Measurements from ENCODE around the gene KIT.
"Not testable (repeated sequence)": the region's sequence is repeated elsewhere in the genome, so short reads cannot be mapped to it uniquely, and the experiment has no call there.

KIT gene

GRCh38 chr4:54635318-54635717 lies 22.4 kb upstream of the KIT start:
- DNase-seq (ENCODE audit: low read depth), result no peak
- no peak overlapping the region for H3K4me3 ChIP-seq (ENCODE audit: low read depth, low read length)
- TF ChIP-seq CTCF (IDR thresholded peaks at IDR 0.05; ENCODE audit: control insufficient read depth, extremely low read depth, insufficient read depth), result no peak

GRCh38 chr4:54637325-54637724 lies 20.4 kb upstream of the KIT start:
- H3K4me3 ChIP-seq (ENCODE audit: low read depth, low read length), result no peak overlapping the region
- TF ChIP-seq CTCF (IDR thresholded peaks at IDR 0.05; ENCODE audit: control insufficient read depth, extremely low read depth, insufficient read depth), result no peak
- no peak for DNase-seq (ENCODE audit: low read depth)

- not testable (repeated sequence) for H3K4me3 ChIP-seq (ENCODE audit: low read depth, low read length); DNase-seq (ENCODE audit: low read depth)
Observed at GRCh38 chr4:54641101-54641500, 16.7 kb upstream of the KIT start.

- TF ChIP-seq CTCF (IDR thresholded peaks at IDR 0.05; ENCODE audit: control insufficient read depth, extremely low read depth, insufficient read depth), result no peak
- H3K4me3 ChIP-seq (ENCODE audit: low read depth, low read length), result no peak overlapping the region
- DNase-seq (ENCODE audit: low read depth), result no peak
Observed at GRCh38 chr4:54643172-54643571, 14.6 kb upstream of the KIT start.

- no peak for DNase-seq (ENCODE audit: low read depth)
- no peak for TF ChIP-seq CTCF (IDR thresholded peaks at IDR 0.05; ENCODE audit: control insufficient read depth, extremely low read depth, insufficient read depth)
- no peak overlapping the region for H3K4me3 ChIP-seq (ENCODE audit: low read depth, low read length)
Observed at GRCh38 chr4:54643958-54644751, 13.6 kb upstream of the KIT start.

GRCh38 chr4:54645830-54646229 lies 11.9 kb upstream of the KIT start:
- no peak for TF ChIP-seq CTCF (IDR thresholded peaks at IDR 0.05; ENCODE audit: control insufficient read depth, extremely low read depth, insufficient read depth)
- DNase-seq (ENCODE audit: low read depth), result no peak
- H3K4me3 ChIP-seq (ENCODE audit: low read depth, low read length), result no peak overlapping the region

GRCh38 chr4:54647070-54647469 lies 10.7 kb upstream of the KIT start:
- H3K4me3 ChIP-seq (ENCODE audit: low read depth, low read length), result no peak overlapping the region
- TF ChIP-seq CTCF (IDR thresholded peaks at IDR 0.05; ENCODE audit: control insufficient read depth, extremely low read depth, insufficient read depth), result no peak
- no peak for DNase-seq (ENCODE audit: low read depth)
